T-helper 22 cell (primary cell): ENCODE measurements around the gene RHOT2.

Experiments
- DNase-seq: peaks from one replicate; pipeline ENCODE4 v3.0.0-alpha.2; 2020; ENCODE audit warnings: low read depth

The RHOT2 gene

GRCh38 chr16:670485-671352 is 2.8 kb downstream of the RHOT2 start:
- DNase-seq, result no peak

GRCh38 chr16:671353-672131 is 3.6 kb downstream of the RHOT2 start:
- no peak for DNase-seq

DNA sequence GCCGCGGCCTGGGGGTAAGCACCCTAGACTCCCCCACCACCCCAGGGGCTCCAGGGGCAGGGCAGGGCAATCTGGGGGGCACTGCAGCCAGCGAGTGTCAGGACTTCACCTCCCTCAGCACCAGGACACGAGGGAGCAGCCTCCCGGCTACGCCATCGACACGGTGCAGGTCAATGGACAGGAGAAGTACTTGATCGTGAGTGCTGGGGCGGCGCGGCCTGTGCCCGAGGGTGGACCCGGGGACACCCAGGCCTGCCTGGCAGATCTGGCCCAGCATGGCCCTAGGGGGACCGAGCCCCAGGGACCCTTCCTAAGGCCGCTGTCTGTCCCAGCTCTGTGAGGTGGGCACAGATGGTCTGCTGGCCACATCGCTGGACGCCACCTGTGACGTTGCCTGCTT is 4.4 kb downstream of the RHOT2 start:
- no peak for DNase-seq

DNA sequence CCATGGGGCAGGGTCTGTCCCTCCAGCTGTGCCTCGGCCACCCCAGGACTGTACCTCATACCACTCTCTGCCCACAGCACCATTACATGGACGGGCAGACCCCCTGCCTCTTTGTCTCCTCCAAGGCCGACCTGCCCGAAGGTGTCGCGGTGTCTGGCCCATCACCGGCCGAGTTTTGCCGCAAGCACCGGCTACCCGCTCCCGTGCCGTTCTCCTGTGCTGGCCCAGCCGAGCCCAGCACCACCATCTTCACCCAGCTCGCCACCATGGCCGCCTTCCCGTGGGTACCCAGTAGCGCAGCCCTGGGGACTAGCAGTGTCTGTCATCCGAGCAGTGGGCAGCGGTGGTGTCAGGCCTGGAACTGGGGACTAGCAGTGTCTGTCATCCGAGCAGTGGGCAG is 4.9 kb downstream of the RHOT2 start:
- no peak for DNase-seq

- DNase-seq, result no peak
These were observed 5.6 kb downstream of the RHOT2 start for GRCh38 chr16:673399-673991.

DNA sequence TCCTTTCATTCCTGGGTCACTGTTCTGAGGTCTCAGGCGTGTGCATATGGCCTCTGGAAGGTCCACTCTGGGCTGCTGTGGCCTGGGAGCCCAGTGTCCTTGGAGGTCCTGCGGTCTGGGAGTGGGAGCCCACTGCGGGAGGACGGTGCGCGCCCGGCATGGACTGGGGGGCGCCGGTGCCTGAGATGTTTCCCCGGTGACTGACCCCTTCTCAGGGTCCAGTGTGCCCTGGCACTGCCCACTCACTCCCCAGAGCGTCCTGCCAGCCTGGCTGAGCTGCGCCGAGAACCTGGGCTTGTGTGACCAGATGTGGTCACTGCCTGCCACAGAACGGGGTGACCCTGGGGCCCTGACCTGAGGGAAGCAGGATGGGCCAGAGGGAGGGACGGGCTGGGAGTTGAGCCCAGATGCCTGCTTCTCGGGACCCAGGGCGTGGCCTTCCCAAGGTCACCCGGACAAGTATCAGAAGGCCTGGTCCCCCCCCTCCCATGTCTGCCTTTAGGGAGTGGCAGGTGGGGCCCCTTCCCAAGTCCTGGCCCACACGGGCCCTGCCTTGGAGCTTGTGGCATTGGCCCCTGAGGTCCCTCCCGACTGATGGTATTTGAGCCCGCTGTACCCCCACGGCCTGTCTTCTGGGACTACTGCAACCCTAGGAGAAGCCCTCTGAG is 6.4 kb downstream of the RHOT2 start:
- no peak for DNase-seq

DNA sequence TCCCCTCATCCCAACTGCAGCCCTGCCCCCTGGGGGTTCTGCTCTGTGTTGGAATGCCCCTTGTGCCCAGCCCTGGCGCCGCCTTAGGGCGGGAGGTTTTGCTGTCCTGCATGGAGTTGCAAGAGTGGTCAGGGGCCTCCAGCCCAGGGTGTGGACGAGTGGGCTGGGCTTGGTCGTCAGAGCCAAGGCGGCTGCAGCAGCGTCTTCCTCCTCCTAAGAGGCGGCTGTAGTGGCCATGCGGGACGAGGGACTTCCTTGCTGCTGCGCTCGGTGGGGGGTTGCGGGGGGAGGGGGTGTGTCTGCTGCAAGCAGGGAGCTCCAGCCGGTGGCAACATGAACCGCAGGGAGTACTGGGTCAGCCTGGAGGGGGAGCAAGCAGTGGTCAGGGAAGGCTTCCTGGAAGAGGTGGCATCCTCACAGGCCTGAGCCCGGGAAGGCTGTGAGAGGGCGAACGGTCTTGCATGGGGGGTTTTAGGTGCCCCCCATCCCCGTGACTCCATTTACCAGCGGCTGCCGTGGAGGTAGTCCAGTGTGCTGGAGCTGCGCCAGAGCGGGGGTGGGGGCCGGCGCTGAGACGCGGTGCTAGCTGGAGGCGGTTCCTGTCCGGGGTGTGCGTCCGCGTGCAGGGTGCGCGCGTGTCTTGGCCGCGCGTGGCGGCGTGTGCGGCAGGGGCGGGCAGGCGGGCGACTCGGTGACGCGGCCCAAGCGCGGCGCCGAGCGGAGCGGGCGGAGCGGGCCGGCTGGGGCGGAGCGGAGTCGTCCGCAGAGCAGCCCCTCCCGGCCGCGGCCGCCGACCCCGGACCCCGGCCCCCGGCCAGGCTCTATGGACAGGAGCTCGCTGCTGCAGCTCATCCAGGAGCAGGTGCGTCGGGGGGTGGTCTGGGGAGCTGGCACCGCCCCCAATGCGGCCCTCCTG is 7.3 kb downstream of the RHOT2 start, which contains the start of gene RHBDL1:
Gene RHBDL1 (plus strand): TSS at position 704 of the 916 bp plus-strand sequence. CDS start 120 bp downstream, at position 824.
- DNase-seq, result no peak

DNA sequence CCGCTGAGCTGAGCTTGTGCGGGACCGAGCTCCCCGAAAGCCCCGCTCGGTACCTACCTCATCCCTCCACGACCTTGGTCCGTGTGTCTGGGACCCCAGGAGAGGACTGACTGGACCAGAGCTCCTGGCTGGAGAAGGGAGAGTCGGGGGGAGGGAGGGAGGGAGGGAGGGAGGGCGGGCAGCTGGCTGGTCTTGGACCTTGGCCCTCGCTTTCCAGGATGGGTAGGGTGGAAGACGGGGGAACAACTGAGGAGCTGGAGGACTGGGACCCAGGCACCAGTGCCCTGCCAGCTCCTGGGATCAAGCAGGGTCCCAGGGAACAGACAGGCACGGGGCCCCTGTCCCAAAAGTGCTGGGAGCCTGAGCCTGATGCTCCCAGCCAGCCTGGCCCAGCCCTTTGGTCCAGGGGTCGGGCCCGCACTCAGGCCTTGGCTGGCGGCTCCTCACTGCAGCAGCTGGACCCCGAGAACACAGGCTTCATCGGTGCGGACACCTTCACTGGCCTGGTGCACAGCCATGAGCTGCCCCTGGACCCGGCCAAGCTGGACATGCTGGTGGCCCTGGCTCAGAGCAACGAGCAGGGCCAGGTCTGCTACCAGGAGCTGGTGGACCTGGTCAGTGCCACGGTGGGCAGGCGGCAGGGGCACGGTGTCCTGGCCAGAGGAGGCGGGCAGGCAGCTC is 8.1 kb downstream of the RHOT2 start:
- no peak for DNase-seq

DNA sequence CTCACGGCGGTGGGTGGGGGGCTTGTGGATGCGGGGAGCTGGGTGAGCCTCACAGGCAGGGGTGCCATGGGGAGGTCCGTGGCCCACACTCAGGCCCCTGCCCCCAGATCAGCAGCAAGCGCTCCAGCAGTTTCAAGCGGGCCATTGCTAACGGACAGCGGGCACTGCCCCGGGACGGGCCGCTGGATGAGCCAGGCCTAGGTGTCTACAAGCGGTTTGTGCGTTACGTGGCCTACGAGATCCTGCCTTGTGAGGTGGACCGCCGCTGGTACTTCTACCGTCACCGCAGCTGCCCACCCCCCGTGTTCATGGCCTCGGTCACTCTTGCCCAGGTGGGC is 8.6 kb downstream of the RHOT2 start:
- no peak for DNase-seq

GRCh38 chr16:676913-677312 is 9.0 kb downstream of the RHOT2 start:
- DNase-seq, result no peak

GRCh38 chr16:677316-678190 is 9.6 kb downstream of the RHOT2 start:
- DNase-seq, result no peak

- no peak for DNase-seq
These were observed 10.4 kb downstream of the RHOT2 start for GRCh38 chr16:678209-678857.

DNA sequence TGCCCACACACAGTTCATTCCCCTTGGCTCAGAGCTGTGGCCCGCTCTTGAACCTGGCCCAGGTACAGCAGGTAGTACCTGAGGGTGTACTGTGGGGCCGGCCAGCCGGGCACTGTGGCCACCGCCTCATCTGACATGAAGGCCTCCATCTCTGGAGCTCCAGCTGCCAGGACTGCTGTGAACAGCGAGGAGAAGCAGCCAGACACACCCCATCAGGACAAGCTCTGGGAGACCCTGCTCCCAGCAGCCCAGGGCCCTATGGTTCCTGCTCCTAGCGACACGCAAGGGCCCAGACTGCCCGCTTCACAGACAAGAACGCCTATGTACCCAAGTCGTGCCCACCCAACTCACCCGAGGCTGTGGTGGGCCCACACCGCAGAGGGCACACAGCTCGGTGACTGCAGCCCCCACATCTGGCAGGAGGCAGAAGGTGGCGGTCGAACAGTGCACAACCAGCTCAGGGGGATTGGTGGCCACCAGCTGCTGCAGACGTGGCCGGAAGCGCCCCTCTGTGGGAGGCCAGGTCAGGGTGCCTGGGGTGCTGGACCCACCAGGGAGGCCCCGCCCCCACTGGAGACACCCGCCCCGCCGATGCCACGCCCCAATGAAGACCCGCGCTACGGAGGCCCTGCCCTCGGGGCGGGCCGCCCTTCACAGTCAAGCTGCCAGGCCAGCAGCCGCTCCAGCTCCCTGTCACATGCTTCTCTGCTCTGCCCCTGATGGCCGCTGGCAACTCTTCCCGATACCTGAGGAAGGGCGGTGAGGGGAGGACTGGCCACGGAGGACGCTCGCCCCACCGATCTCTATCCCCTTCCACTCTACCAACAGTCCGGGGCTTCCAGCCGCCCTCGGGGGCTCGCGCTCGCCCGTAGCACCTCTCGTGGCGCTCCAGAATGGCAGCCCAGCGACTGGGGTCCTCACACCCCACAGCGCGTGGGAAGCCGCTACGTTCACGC is 11.2 kb downstream of the RHOT2 start:
- DNase-seq, result peak; percentile 42

GRCh38 chr16:679814-680624 is 12.1 kb downstream of the RHOT2 start, which contains the start of gene STUB1:
Gene STUB1, plus strand, starts transcription at chr16:680410. Its CDS starts 116 bp downstream, at chr16:680526.
- DNase-seq, result peak; percentile 83

DNA sequence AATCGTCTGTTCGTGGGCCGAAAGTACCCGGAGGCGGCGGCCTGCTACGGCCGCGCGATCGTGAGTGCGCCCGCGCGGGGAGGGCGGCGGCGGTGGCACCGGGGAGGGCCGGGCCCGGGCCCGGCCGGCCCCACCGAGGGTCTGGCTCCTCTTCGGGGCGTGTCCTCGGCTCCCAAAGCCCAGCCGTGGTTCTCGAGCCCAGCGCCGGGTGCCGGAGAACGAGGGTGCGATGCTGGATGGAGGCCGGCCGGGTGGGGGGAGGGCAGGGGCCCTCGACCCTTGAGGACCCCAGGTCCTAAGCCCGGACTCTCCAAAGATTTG is 12.7 kb downstream of the RHOT2 start:
- DNase-seq, result no peak

- no peak for DNase-seq
These were observed 13.2 kb downstream of the RHOT2 start for GRCh38 chr16:680967-681745.
